K562 (cell line): Measurements from ENCODE around the gene CDRT15. TPM values are rescaled to one million over a fixed set of nuclear protein-coding genes. Genes with fewer than 3 reads are reported as not detected.
A peak's percentile ranks its signal among the peaks of the same experiment; 100 is the strongest.

Experiments used
- ATAC-seq: fragments of 200-7000 bp; cut with Tn5 transposase; 3 replicates; pipeline ENCODE4 v1.9.1; 2020; ENCODE audit warnings: moderate library complexity
- BruUV-seq: library from RNA; stranded (reverse); fragments of 400-500 nt; replicated peaks from 2 replicates; lab custom pipeline; 2021; lab: Mats Ljungman, UMichigan
- CTCF ChIA-PET: fragments of 300-600 bp; formaldehyde crosslinking; extraction: SDS; loops from one replicate; lab custom pipeline; 2021; ENCODE audit warnings: low intra/inter-chr PET ratio; lab: Yijun Ruan, JAX
- POLR2A ChIA-PET: fragments of 300-600, 350-650 bp; sonication (Branson Sonifier 250); formaldehyde crosslinking; extraction: SDS; loops from one replicate; lab custom pipeline; 2021; ENCODE audit warnings: antibody characterized with exemption, inconsistent platforms; lab: Yijun Ruan, JAX
- DNase-seq, 4 experiments: peaks; one replicate each; pipeline versions ENCODE4 v3.0.0 to v3.0.0-alpha.2; 2011 to 2018; ENCODE audit warnings: low spot score in 3 of 4, mixed read lengths in 3 of 4; ENCODE audit errors: extremely low read depth in 1 of 4
- FAIRE-seq: peaks from 2 replicates; lab custom pipeline; 2011; peaks lifted over from hg19 to GRCh38; lab: Jason Lieb, UNC
- H2AFZ ChIP-seq: 2 replicates; pipeline ENCODE4 v1.6.0; 2011; ENCODE audit warnings: low read depth, low read length, control low read depth, inconsistent platforms
- H3K27ac ChIP-seq: fragments of 200-600 bp; 3 replicates; pipeline ENCODE4 v1.8.0; 2011; ENCODE audit warnings: low read depth, mild to moderate bottlenecking, control low read depth, inconsistent platforms, low read length, moderate library complexity, mixed read lengths; ENCODE audit errors: extremely low read depth
- H3K27me3 ChIP-seq, 2 experiments: fragments of 300-600 bp in 1 of 2; 2 replicates in 1 of 2; 3 replicates in 1 of 2; pipeline versions ENCODE4 v1.6.0 to v1.8.0; 2011; ENCODE audit warnings: inconsistent platforms in 2 of 2, low read length in 2 of 2, mild to moderate bottlenecking in 1 of 2, mixed read lengths in 1 of 2, moderate library complexity in 1 of 2; ENCODE audit not compliant: control insufficient read depth in 2 of 2, insufficient read depth in 2 of 2
- H3K36me3 ChIP-seq: fragments of 300-600 bp; 3 replicates; pipeline ENCODE4 v1.8.0; 2011; ENCODE audit warnings: mild to moderate bottlenecking, low read length, inconsistent platforms; ENCODE audit not compliant: control insufficient read depth, insufficient read depth
- H3K4me1 ChIP-seq, 2 experiments: fragments of 200-600 bp in 1 of 2; replicated peaks in 1 of 2; 2 replicates in 1 of 2; 3 replicates in 1 of 2; pipeline versions ENCODE4 v1.5.1 to v1.8.0; 2011; ENCODE audit warnings: inconsistent platforms in 2 of 2, low read length in 2 of 2, mild to moderate bottlenecking in 1 of 2, mixed read lengths in 1 of 2, moderate library complexity in 1 of 2; ENCODE audit not compliant: control insufficient read depth in 2 of 2, insufficient read depth in 2 of 2
- H3K4me2 ChIP-seq: 2 replicates; pipeline ENCODE4 v1.6.1; 2011; ENCODE audit warnings: low read length, control low read depth, inconsistent platforms, mixed read lengths; ENCODE audit not compliant: insufficient read depth
- H3K4me3 ChIP-seq: fragments of 200-600 bp; sonication (generic), shearing (Covaris generic); 2 replicates; pipeline ENCODE4 v1.5.1; 2016; ENCODE audit warnings: control low read depth, inconsistent platforms
- H3K79me2 ChIP-seq: fragments of 200-600 bp; 3 replicates; pipeline ENCODE4 v1.8.0; 2011; ENCODE audit warnings: low read length, inconsistent platforms; ENCODE audit not compliant: control insufficient read depth, insufficient read depth
- H3K9ac ChIP-seq, 2 experiments: 2 replicates each; pipeline versions ENCODE4 v1.6.0 to v1.6.1; 2011; ENCODE audit warnings: low read depth in 2 of 2, low read length in 2 of 2, control low read depth in 1 of 2, inconsistent platforms in 1 of 2, mild to moderate bottlenecking in 1 of 2, mixed read lengths in 1 of 2; ENCODE audit not compliant: insufficient read depth in 1 of 2
- H3K9me1 ChIP-seq: one replicate; pipeline ENCODE4 v1.6.0; 2011; ENCODE audit warnings: inconsistent platforms, mild to moderate bottlenecking, low read length, moderate library complexity; ENCODE audit not compliant: control insufficient read depth, insufficient read depth
- H3K9me3 ChIP-seq: replicated peaks from 2 replicates; pipeline ENCODE4 v1.5.1; 2011; ENCODE audit warnings: low read depth, low read length, inconsistent platforms; ENCODE audit not compliant: control insufficient read depth, insufficient read depth
- H4K20me1 ChIP-seq: replicated peaks from 2 replicates; pipeline ENCODE4 v1.6.1; 2011; ENCODE audit warnings: low read length, inconsistent platforms, mixed read lengths; ENCODE audit not compliant: control insufficient read depth, insufficient read depth
- ARID4B ChIP-seq: sonication (generic); formaldehyde crosslinking; IDR thresholded peaks from 2 replicates; pipeline ENCODE4 v1.8.0; 2022; ENCODE audit warnings: mild to moderate bottlenecking, missing genetic modification reagents
- ATF7 ChIP-seq: fragments of 450-650 bp; IDR thresholded peaks from 2 replicates; pipeline ENCODE4 v1.7.1; 2014; ENCODE audit warnings: mild to moderate bottlenecking, moderate library complexity
- CEBPG ChIP-seq, 3 experiments: fragments of 200-800 bp in 1 of 3; sonication (Bioruptor generic) in 1 of 3; sonication (generic) in 1 of 3; formaldehyde crosslinking in 1 of 3; IDR thresholded peaks in 2 of 3; conservative IDR thresholded peaks in 1 of 3; 2 replicates each; pipeline versions ENCODE4 v1.6.1 to v1.8.0; 2016 to 2022; ENCODE audit warnings: missing compliant biosample characterization in 2 of 3, missing genetic modification characterization in 2 of 3, mild to moderate bottlenecking in 1 of 3, missing genetic modification reagents in 1 of 3
- CGGBP1 ChIP-seq: fragments of 250-450 bp; sonication (Bioruptor Pico); IDR thresholded peaks from 2 replicates; pipeline ENCODE4 v1.9.0; 2021; ENCODE audit warnings: mild to moderate bottlenecking
- ELK1 ChIP-seq: sonication (generic); formaldehyde crosslinking; IDR thresholded peaks from 2 replicates; pipeline ENCODE4 v1.8.1; 2022; ENCODE audit warnings: missing genetic modification reagents
- KLF1 ChIP-seq: fragments of 450-650 bp; IDR thresholded peaks from 2 replicates; pipeline ENCODE4 v1.6.1; 2016; ENCODE audit warnings: missing genetic modification characterization, missing compliant biosample characterization
- L3MBTL2 ChIP-seq: fragments of 450-650 bp; IDR thresholded peaks from 2 replicates; pipeline ENCODE4 v1.6.1; 2016; ENCODE audit warnings: mild to moderate bottlenecking, moderate library complexity
- MED1 ChIP-seq: sonication (generic); formaldehyde crosslinking; IDR thresholded peaks from 2 replicates; pipeline ENCODE4 v1.8.1; 2023; ENCODE audit warnings: missing genetic modification reagents, borderline replicate concordance
- RAD21 ChIP-seq, 2 experiments: fragments of 250-450 bp in 1 of 2; fragments of 450-650 bp in 1 of 2; sonication (Bioruptor Pico) in 1 of 2; formaldehyde crosslinking in 1 of 2; IDR thresholded peaks in 1 of 2; conservative IDR thresholded peaks in 1 of 2; 2 replicates each; pipeline versions ENCODE4 v1.4.0 to v1.8.0; 2020 to 2022; ENCODE audit warnings: mild to moderate bottlenecking in 2 of 2, moderate library complexity in 1 of 2
- RAD51 ChIP-seq: fragments of 450-650 bp; IDR thresholded peaks from 2 replicates; pipeline ENCODE4 v1.7.1; 2016; ENCODE audit warnings: low read depth, mild to moderate bottlenecking, borderline replicate concordance
- SMARCA4 ChIP-seq: fragments of 450-650 bp; IDR thresholded peaks from 2 replicates; pipeline ENCODE4 v1.6.1; 2016
- SRSF9 ChIP-seq: fragments of 200-400 bp; formaldehyde crosslinking; IDR thresholded peaks from 2 replicates; pipeline ENCODE4 v1.6.1; 2017; ENCODE audit warnings: low read depth, low read length, borderline replicate concordance
- TRIM24 ChIP-seq, 2 experiments: fragments of 450-650 bp; IDR thresholded peaks; 2 replicates each; pipeline ENCODE4 v1.6.1; 2016
- ZNF184 ChIP-seq: sonication (generic); formaldehyde crosslinking; IDR thresholded peaks from 2 replicates; pipeline ENCODE4 v1.5.0; 2020; ENCODE audit warnings: missing genetic modification reagents
- ZNF224 ChIP-seq: sonication (generic); formaldehyde crosslinking; IDR thresholded peaks from 2 replicates; pipeline ENCODE4 v1.8.0; 2022; ENCODE audit warnings: mild to moderate bottlenecking, missing genetic modification reagents
- WGBS: fragments of 100-300 bp; shearing (Covaris generic); methylation state at CpG from one replicate; pipeline ENCODE4 v1.1.6; 2016; ENCODE audit warnings: low coverage, mixed read lengths; ENCODE audit not compliant: insufficient coverage; ENCODE audit errors: missing lambda C conversion rate; 5-methylcytosine and 5-hydroxymethylcytosine counted together
- in situ Hi-C: fragments of 300-500 bp; cut with MboI; formaldehyde crosslinking; loops from 4 replicates; pipeline ENCODE4 v1.15.0; 2018; ENCODE audit warnings: inconsistent platforms, mixed read lengths
- intact Hi-C: fragments of 100-400 bp; cut with micrococcal nuclease; formaldehyde crosslinking; loops from 2 replicates; pipeline ENCODE4 v1.14.2; 2022
- polyA plus RNA-seq, 8 experiments: library from polyadenylated mRNA; depleted of rRNA in 4 of 8; stranded (reverse) in 5 of 8; unstranded in 3 of 8; fragments of >200 nt; fragmentation: Nextera tagmentation in 2 of 8; fragmentation: Illumina TruSeq in 1 of 8; extraction: Ambion mirVana in 2 of 8; extraction: Trizol in 1 of 8; gene quantifications; 2 replicates each; pipeline versions ENCODE4 v1.2.1 to v1.2.3, GENCODE V29; 2011 to 2014; ENCODE audit warnings: inconsistent platforms in 1 of 8, missing spikeins in 1 of 8
- total RNA-seq, 7 experiments: library from RNA; depleted of rRNA in 6 of 7; stranded (reverse); fragments of >200 nt in 6 of 7; fragmentation: Illumina TruSeq in 2 of 7; extraction: Trizol in 2 of 7; gene quantifications; 2 replicates each; pipeline versions ENCODE4 v1.2.1 to v1.2.3, GENCODE V29; 2011 to 2021; ENCODE audit warnings: low replicate concordance in 1 of 7

The CDRT15 gene
- total and polyA plus RNA-seq, 9 of the 15 experiments (the other 6 are each of a cell fraction or from before 2014, with no cell fraction given): not detected

GRCh38 chr17:14225254-14225980, 11.2 kb downstream of the CDRT15 start:
- CTCF ChIA-PET: no interaction called here
- no peak; the same call in 2 of the 3 replicates for ATAC-seq
- BruUV-seq: no TSS peak
- H3K79me2 ChIP-seq: no peaks in the 10 kb centered on the region
- H3K36me3 ChIP-seq: no peaks in the 10 kb centered on the region
- intact Hi-C loops: no loop called here
- no peaks in the 10 kb centered on the region for H3K9me1 ChIP-seq
- FAIRE-seq: no peak
- no peak overlapping the region for H3K4me2 ChIP-seq
- in situ Hi-C loops: no loop called here
- WGBS: 40% methylated on average over 8 of the region's 10 CpGs
- H3K9me3 ChIP-seq: no peaks in the 10 kb centered on the region
- H3K9ac ChIP-seq: no peak overlapping the region
- H3K27ac ChIP-seq: no peak overlapping the region
- no peaks in the 10 kb centered on the region for H4K20me1 ChIP-seq
- H2AFZ ChIP-seq: no peak overlapping the region
- H3K27me3 ChIP-seq: no peaks in the 10 kb centered on the region
- no peak for DNase-seq
- POLR2A ChIA-PET: no interaction called here
- no peak overlapping the region for H3K4me3 ChIP-seq
- H3K4me1 ChIP-seq: no peaks in the 10 kb centered on the region; a peak in 1 of 5 replicates
- peak; percentile 29; the same call in 1 of the 2 replicates for TF ChIP-seq SMARCA4
- TF ChIP-seq TRIM24 (IDR thresholded peaks at IDR 0.05): peak; percentile 33 to 70; a peak in 2 of 4 replicates
- TF ChIP-seq ZNF184 (CRISPR knock-in tag): no peak
- TF ChIP-seq RAD21 (CRISPR knock-in tag; conservative IDR thresholded peaks at IDR 0.05 in 1 of 2, IDR thresholded peaks at IDR 0.05 in 1 of 2): no peak
- TF ChIP-seq SRSF9: no peak
- no peak for TF ChIP-seq KLF1 (tag)
- TF ChIP-seq ZNF224: no peak
- no peak for TF ChIP-seq ARID4B
- peak; percentile 53; the same call in 1 of the 2 replicates for TF ChIP-seq ATF7
- TF ChIP-seq RAD51: no peak
- TF ChIP-seq ELK1 (CRISPR knock-in tag): no peak
- TF ChIP-seq L3MBTL2: 0 out of 2 replicates have a peak, but pooled peaks have one; percentile 29
- TF ChIP-seq CEBPG (CRISPR knock-in tag; IDR thresholded peaks at IDR 0.05): peak; percentile 84
- TF ChIP-seq CEBPG (tag; conservative IDR thresholded peaks at IDR 0.05 in 1 of 2, IDR thresholded peaks at IDR 0.05 in 1 of 2): peak; percentile 61 to 93
- TF ChIP-seq MED1 (CRISPR knock-in tag): no peak
- no peak for TF ChIP-seq CGGBP1 (CRISPR knock-in tag)
